Measurements from ENCODE around the gene ITIH4.
"Not testable (repeated sequence)": the region's sequence is repeated elsewhere in the genome, so short reads cannot be mapped to it uniquely, and the experiment has no call there.

The ITIH4 gene

DNA sequence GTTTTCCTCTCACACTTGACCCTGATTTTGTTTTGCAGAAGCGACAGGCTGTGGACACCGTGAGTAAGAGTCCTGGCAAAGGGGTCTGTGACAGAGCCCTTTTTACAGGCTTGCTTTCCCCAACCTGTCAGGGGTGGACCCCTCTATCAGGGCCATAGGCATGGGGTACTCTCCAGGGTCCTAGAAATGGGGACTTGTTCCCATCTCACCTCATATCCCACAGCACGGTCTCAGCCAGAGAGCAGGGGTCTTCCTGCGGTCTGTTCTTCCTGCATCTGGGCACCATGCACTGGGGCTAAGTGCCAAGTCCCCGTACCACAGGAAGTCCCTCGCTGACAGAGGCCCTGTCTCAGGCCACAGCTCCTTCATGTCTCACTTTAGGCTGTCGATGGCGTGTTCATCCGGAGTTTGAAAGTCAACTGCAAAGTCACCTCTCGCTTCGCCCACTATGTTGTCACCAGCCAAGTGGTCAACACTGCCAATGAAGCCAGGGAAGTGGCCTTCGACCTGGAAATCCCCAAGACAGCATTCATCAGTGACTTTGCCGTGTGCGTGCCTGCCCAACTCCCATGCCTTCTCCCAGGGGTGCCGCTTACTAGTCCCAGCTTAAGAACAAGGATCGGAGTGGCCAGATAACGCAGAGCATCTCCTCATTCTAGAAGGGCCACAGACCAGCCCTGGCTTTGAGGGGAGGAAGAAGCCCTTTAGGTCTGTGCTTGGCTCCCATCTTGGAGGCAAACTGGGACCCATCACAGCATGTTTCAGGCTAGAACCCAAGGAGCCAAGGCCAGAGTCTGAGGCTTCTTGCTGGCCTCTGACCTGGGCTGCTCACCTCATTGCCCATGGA is 52.3 kb downstream of the ITIH4 start:
- DNase-seq (ENCODE audit: low spot score): no peak
- TF ChIP-seq, protein P1, sequence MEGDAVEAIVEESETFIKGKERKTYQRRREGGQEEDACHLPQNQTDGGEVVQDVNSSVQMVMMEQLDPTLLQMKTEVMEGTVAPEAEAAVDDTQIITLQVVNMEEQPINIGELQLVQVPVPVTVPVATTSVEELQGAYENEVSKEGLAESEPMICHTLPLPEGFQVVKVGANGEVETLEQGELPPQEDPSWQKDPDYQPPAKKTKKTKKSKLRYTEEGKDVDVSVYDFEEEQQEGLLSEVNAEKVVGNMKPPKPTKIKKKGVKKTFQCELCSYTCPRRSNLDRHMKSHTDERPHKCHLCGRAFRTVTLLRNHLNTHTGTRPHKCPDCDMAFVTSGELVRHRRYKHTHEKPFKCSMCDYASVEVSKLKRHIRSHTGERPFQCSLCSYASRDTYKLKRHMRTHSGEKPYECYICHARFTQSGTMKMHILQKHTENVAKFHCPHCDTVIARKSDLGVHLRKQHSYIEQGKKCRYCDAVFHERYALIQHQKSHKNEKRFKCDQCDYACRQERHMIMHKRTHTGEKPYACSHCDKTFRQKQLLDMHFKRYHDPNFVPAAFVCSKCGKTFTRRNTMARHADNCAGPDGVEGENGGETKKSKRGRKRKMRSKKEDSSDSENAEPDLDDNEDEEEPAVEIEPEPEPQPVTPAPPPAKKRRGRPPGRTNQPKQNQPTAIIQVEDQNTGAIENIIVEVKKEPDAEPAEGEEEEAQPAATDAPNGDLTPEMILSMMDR (IDR thresholded peaks at IDR 0.05; ENCODE audit: extremely low read depth, missing control alignments): no peak

DNA sequence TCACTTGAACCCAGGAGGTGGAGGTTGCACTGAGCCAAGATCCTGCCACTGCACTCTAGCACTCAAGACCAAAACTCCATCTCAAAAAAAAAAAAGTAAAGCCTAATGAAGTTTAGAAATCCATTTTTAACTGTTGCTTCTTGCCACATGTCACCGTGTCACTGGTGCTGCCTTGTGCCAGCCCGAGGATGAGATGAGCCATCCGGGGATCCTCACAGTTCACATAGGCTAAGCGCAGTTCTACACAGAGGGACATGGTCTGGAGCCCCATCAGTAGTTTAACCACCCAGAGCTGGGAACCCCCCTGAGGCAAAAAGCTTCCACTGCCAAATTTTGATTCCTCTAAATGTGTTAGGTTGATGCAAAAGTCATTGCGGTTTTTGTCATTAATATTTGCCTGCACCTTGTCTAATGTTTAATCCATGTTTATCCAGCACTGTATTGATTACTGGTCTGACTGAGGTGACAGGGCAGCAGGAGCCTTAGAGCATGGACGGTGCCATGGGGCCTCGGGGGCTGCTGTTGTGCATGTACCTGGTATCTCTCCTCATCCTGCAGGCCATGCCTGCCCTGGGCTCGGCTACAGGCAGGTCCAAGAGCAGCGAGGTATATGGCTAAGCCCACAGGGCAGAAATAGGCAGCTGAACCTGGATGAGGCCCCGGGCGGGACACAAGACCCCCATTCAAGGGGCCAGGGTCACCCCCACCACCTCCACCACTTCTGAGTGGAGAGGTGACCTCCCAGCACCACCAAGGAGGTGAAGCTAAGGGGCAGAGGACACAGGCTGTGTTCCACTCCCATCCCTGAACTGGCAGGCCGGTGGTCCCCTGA is 53.1 kb downstream of the ITIH4 start, which contains the start of gene ITIH1:
Gene ITIH1 (plus strand): TSS at position 473 of the 832 bp plus-strand sequence. CDS start 17 bp downstream, at position 490.
- DNase-seq (ENCODE audit: low spot score): no peak
- TF ChIP-seq, protein P1 (IDR thresholded peaks at IDR 0.05; ENCODE audit: extremely low read depth, missing control alignments): no peak

DNA sequence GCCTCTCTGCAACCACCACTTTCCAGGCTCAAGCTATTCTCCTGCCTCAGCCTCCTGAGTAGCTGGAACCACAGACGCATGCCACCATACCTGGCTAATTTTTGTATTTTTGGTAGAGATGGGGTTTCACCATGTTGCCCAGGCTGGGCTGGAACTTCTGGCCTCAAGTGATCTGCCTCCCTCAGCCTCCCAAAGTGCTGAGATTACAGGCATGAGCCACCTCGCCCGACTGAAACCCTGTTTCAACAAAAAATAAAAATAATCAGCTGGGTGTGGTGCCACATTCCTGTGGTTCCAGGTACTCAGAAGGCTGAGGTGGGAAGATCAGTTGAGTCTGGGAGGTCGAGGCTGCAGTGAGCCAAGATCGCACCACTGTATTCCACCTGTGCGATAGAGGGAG is 54.0 kb downstream of the ITIH4 start:
- not testable (repeated sequence) for DNase-seq (ENCODE audit: low spot score)

DNA sequence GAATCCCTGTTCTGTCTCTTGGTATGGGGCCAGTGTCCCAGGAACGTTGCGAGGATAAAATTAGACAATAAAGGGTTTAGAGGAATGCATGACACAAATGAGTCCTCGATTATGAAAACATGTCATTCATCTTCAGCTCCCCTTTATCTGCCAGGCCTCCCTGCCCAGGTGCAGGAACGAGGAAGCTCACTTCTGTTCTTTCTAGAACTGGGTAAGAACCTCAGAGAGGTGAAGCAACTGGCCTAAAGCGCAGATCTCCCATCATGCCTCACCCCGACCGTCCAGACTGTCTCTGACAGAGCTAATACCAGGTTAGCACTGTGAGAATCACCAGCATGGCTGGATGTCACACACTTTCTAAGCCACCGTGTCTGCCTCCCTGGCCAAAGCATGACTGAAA is 54.6 kb downstream of the ITIH4 start:
- DNase-seq (ENCODE audit: low spot score): no peak
- TF ChIP-seq, protein P1 (IDR thresholded peaks at IDR 0.05; ENCODE audit: extremely low read depth, missing control alignments): no peak

DNA sequence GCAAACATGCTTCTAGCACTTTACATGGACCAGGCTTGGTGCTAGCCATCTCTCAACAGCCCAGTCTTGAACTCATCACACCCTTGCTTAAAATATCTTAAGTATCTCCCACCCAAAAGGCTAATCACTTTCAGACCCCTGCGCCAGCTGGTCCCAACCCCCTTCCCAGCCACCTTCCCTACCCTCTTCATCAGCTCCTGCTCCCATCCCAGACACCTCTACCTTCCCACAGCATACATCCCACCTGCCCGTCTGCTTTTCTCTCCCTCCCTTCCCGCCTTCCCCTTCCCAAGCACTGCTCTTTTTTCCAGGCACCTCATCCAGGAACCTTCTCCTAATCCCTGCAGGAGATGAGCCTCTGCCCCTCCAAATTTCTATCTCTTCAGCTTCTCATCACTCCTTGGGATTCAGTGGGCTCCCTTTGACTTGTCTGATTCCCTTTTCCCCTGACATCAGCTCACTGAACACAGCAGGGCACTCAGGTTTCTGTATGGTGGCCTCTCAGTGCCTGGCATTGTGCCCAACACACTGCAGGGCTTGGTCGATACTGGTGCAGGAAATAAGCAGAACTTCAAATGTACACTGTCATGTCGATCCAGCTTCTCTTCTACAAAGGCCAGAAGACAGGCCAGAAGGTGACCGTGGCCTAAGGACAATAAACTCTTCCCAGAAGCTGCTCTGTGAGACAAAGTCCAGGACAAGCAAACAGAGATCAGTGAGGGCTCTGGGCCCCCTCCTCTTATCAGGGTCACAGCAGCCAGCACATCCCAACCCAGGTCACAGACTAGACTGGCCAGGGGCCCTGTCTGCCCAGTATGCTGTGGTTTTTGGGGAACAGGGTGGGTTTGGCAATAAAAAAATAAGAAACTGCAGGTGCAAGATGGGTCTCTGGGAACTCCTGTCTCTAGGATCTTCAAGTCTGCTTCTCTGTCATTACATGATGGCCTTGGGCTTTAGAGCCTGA is 55.3 kb downstream of the ITIH4 start:
- no peak for DNase-seq (ENCODE audit: low spot score)

DNA sequence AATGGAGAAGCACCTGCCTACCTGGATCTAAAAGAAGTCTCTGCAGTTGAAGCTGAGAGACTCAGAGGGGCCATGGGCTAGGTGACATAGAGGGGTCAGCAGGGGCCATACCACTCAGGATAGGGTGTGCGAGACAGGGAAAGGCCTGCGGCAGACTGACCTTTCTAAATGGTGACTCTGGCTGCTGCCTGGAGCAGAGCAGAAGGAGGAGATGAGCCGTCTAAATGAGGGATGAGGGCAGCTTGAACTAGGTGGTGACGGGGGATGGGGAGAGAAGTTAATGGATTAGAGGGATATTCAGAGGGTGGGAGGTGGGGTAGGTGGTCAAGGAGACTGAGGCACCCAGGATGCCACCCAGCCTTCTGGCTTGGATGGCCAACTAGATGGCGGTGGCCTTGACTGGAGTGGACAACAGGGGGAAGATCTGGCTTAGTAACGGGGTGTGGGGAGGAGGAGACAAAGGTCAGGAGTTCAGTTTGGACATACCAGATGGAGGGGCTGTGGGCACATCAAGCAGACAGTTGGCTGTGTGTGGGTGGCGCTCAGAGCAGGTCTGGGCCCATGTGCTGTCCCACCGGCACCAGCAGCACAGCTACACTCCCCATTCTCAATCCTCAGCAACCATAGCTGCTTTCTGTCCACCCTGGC is 56.3 kb downstream of the ITIH4 start:
- DNase-seq (ENCODE audit: low spot score): no peak
- TF ChIP-seq, protein P1 (IDR thresholded peaks at IDR 0.05; ENCODE audit: extremely low read depth, missing control alignments): no peak

More for the DNA sequence above, 55.3 kb downstream of the ITIH4 start:
- TF ChIP-seq, protein P1 (IDR thresholded peaks at IDR 0.05; ENCODE audit: extremely low read depth, missing control alignments): no peak
